Ammon's horn (tissue), 1 donor: ENCODE data around the gene LMO3.
"Not testable (repeated sequence)": the region's sequence is repeated elsewhere in the genome, so short reads cannot be mapped to it uniquely, and the experiment has no call there.

Source experiments
- DNase-seq: peaks from one replicate; pipeline ENCODE4 v3.0.0-alpha.2; 2016; ENCODE audit warnings: low spot score

Gene LMO3

GRCh38 chr12:16545836-16546235, 60.1 kb downstream of the LMO3 start:
- DNase-seq = no peak

- no peak for DNase-seq
These were observed 63.4 kb downstream of the LMO3 start for GRCh38 chr12:16542586-16542985.

- not testable (repeated sequence) for DNase-seq
These were observed 68.3 kb downstream of the LMO3 start for GRCh38 chr12:16537652-16538051.

GRCh38 chr12:16531621-16532020, 74.3 kb downstream of the LMO3 start:
- peak; percentile 23 for DNase-seq

- DNase-seq = no peak
These were observed 75.6 kb downstream of the LMO3 start for GRCh38 chr12:16530268-16530850.

GRCh38 chr12:16526693-16527092, 79.3 kb downstream of the LMO3 start:
- DNase-seq = no peak

- no peak for DNase-seq
These were observed 81.6 kb downstream of the LMO3 start for GRCh38 chr12:16524378-16524777.

- DNase-seq = no peak
These were observed 82.0 kb downstream of the LMO3 start for GRCh38 chr12:16523951-16524331.

- no peak for DNase-seq
These were observed 82.5 kb downstream of the LMO3 start for GRCh38 chr12:16523284-16523950.

GRCh38 chr12:16520328-16520727, 85.6 kb downstream of the LMO3 start:
- no peak for DNase-seq

GRCh38 chr12:16515666-16516065, 90.3 kb downstream of the LMO3 start:
- DNase-seq = peak; percentile 60

GRCh38 chr12:16513231-16513630, 92.7 kb downstream of the LMO3 start:
- no peak for DNase-seq

GRCh38 chr12:16509411-16509810, 96.6 kb downstream of the LMO3 start:
- no peak for DNase-seq

- DNase-seq = no peak
These were observed 99.6 kb downstream of the LMO3 start for GRCh38 chr12:16506394-16506793.

- DNase-seq = no peak
These were observed 101.8 kb downstream of the LMO3 start for GRCh38 chr12:16504200-16504599.

- no peak for DNase-seq
These were observed 106.4 kb downstream of the LMO3 start for GRCh38 chr12:16499611-16500010.
